Testis (tissue), 3 donors: Measurements from ENCODE around the gene SLC16A1. TPM values are rescaled to one million over a fixed set of nuclear protein-coding genes. Genes with fewer than 3 reads are reported as not detected.

ENCODE experiments used
- DNase-seq: peaks from one replicate; pipeline ENCODE4 v3.0.0-alpha.2; 2019
- H3K27ac ChIP-seq, 2 donors: fragments of 200-600 bp; sonication (generic); one replicate each; pipeline ENCODE4 v1.5.1; 2019
- H3K27me3 ChIP-seq: fragments of 200-600 bp; sonication (generic); one replicate; pipeline ENCODE4 v1.5.1; 2019
- H3K36me3 ChIP-seq: fragments of 200-600 bp; sonication (generic); one replicate; pipeline ENCODE4 v1.5.1; 2017; ENCODE audit warnings: low read depth; ENCODE audit errors: missing control alignments
- H3K4me1 ChIP-seq: fragments of 200-600 bp; sonication (generic); one replicate; pipeline ENCODE4 v1.5.1; 2019
- H3K4me3 ChIP-seq, 2 donors: fragments of 200-600 bp; sonication (generic); one replicate each; pipeline ENCODE4 v1.5.1; 2017 to 2019
- H3K9me3 ChIP-seq: fragments of 200-600 bp; sonication (generic); one replicate; pipeline ENCODE4 v1.5.1; 2017
- POLR2A ChIP-seq: fragments of 450-650 bp; IDR thresholded peaks from one replicate; pipeline ENCODE4 v1.6.1; 2017; ENCODE audit warnings: antibody characterized with exemption, mild to moderate bottlenecking, moderate library complexity
- WGBS, 2 donors: methylation state at CpG; one replicate each; pipeline ENCODE4 v1.1.5; 2018; 5-methylcytosine and 5-hydroxymethylcytosine counted together
- intact Hi-C: fragments of 100-400 bp; cut with DNase I; formaldehyde crosslinking; loops from one replicate; pipeline ENCODE4 v1.15.1; 2023; ENCODE audit warnings: low total_unique reads
- polyA plus RNA-seq: library from polyadenylated mRNA; stranded (reverse); fragments of 350-450 nt; fragmentation: Illumina TruSeq; extraction: RNeasy Lipid Tissue Mini Kit (QIAGEN cat#74804); gene quantifications from one replicate; pipeline ENCODE4 v1.2.3, GENCODE V29; 2014; ENCODE audit warnings: low read depth, low replicate concordance; ENCODE audit not compliant: insufficient read depth
- total RNA-seq, 2 donors: library from RNA; depleted of rRNA; stranded (reverse); fragments of >200 nt; gene quantifications; one replicate each; pipeline ENCODE4 v1.2.3, GENCODE V29; 2016
- TF ChIP-seq, protein P1 (sequence below), 3 experiments: fragments of 450-650 bp in 2 of 3; fragments of 200-600 bp in 1 of 3; sonication (generic) in 1 of 3; IDR thresholded peaks; one replicate each; pipeline ENCODE4 v1.5.1; 2016 to 2019; ENCODE audit warnings: antibody characterized with exemption in 3 of 3, mild to moderate bottlenecking in 2 of 3, moderate library complexity in 1 of 3

SLC16A1 gene
- total and polyA plus RNA-seq, 3 donors from 2014 or later = 70.3 to 130 (median 102) TPM

DNA sequence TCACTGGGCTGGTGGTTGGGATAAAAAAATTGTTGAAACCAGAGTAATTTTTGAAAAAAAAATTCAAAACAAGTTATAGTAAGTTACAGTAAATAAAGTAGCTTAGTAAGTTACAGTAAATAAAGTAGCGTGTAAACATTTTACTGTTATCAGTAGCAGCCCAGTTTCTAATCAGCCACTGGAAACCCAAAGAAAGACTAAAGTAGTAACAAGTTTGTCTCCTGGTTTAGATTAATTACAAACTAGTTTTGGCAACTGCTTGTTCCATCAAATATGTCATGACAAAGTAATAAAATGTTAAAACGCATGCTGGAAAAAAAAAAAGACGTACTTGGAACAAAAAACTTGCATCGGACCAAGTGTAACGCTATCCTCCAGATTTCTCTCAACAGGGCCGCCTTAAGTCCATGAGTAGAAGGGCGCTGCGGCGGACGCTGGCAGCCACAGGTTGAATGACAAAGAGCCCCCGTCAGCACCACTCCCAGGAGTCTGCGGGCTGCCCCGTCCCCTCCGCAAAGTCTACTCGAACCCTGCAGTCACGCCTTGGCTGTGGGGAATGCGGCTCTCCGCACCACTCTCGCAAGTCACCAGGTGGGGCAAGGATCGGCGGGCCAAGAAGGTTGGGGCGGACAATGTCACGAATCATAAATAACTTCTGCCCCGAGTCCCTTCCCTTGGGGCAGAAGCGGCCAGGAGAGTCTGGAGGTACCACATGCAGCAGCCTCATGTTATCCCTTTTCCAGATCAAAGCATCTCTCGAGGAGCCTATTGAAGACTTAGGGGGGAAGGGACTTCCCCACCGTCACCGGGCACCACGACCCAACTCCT lies 837 bp downstream of the SLC16A1 start:
- Histone ChIP-seq H3K4me3 (peak overlapping the region; percentile 84 to 99), H3K36me3 (no peaks in the 10 kb centered on the region), H3K27ac (peak overlapping the region; percentile 75 to 93), H3K27me3 (no peaks in the 10 kb centered on the region), H3K4me1 (peaks cover 23% of the 10 kb centered on the region), H3K9me3 (no peaks in the 10 kb centered on the region)
- TF ChIP-seq POLR2A = no peak
- TF ChIP-seq, protein P1, sequence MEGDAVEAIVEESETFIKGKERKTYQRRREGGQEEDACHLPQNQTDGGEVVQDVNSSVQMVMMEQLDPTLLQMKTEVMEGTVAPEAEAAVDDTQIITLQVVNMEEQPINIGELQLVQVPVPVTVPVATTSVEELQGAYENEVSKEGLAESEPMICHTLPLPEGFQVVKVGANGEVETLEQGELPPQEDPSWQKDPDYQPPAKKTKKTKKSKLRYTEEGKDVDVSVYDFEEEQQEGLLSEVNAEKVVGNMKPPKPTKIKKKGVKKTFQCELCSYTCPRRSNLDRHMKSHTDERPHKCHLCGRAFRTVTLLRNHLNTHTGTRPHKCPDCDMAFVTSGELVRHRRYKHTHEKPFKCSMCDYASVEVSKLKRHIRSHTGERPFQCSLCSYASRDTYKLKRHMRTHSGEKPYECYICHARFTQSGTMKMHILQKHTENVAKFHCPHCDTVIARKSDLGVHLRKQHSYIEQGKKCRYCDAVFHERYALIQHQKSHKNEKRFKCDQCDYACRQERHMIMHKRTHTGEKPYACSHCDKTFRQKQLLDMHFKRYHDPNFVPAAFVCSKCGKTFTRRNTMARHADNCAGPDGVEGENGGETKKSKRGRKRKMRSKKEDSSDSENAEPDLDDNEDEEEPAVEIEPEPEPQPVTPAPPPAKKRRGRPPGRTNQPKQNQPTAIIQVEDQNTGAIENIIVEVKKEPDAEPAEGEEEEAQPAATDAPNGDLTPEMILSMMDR (IDR thresholded peaks at IDR 0.05) = no peak
- peak; percentile 78 for DNase-seq
- WGBS, 2 donors = 2 to 5% methylated on average over 24 to 29 of the region's 29 CpGs
- intact Hi-C loops = no loop called here

DNA sequence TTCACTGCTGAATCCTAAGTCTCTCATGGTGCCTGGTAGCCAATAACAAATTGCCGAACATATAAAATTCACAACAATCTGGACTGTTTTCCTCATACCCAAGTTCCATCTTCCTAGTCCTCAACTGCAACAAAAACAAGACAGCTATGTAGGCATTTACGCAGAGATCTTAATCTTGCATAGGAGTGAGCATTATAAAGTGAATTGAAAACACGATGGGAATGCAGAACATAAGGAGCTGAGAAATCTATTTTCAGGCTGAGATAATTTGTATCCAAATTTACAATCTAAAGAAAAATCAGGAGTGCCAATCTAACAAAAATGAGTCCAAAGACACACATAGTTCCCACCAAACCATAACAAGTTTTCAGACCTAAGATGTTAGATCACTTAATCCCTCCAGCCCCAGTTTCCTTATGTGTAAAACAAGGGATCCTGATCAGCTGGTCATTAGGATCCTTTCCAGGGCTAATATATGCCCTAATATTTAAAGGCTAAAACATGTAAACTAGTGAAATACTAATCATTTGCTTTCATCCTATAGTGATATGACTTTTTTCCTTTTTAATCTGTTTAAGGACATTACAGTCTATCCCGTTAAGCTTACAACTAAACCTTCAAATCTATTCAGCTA lies 1.9 kb downstream of the SLC16A1 start:
- intact Hi-C loops = no loop called here
- Histone ChIP-seq H3K27me3 (no peaks in the 10 kb centered on the region), H3K4me1 (peaks cover 23% of the 10 kb centered on the region), H3K4me3 (no peak overlapping the region), H3K27ac (no peak overlapping the region), H3K36me3 (no peaks in the 10 kb centered on the region), H3K9me3 (no peaks in the 10 kb centered on the region)
- TF ChIP-seq, protein P1 (IDR thresholded peaks at IDR 0.05) = no peak
- no peak for TF ChIP-seq POLR2A
- 59 to 61% methylated on average over 4 of the region's 4 CpGs for WGBS, 2 donors
- no peak for DNase-seq

DNA sequence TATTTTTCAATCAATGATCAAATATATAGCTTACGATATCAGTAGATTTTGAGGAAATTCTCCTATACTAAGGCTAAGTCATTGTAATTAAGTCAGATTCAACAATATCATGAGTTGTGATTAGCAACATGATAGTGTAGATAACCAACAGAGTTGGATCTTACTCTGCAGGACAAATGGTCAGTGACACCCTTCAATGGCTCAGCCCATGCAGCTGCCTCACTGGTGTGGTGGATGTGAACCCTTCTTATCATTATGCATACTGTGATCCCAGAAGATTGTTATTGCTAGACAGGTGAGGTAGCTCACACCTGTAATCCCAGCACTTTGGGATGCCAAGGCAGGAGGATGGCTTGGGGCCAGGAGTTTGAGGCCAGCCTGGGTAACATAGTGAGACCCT lies 5.6 kb downstream of the SLC16A1 start:
- no peaks in the 10 kb centered on the region for H3K36me3 ChIP-seq
- WGBS, 2 donors = 97 to 100% methylated on average over 1 of the region's 1 CpG
- H3K4me1 ChIP-seq = peaks cover 8% of the 10 kb centered on the region
- H3K27ac ChIP-seq = no peak overlapping the region
- intact Hi-C loops = no loop called here
- no peak for TF ChIP-seq POLR2A
- TF ChIP-seq, protein P1 (IDR thresholded peaks at IDR 0.05) = no peak
- no peaks in the 10 kb centered on the region for H3K9me3 ChIP-seq
- H3K27me3 ChIP-seq = no peaks in the 10 kb centered on the region
- H3K4me3 ChIP-seq = no peak overlapping the region
- no peak for DNase-seq

DNA sequence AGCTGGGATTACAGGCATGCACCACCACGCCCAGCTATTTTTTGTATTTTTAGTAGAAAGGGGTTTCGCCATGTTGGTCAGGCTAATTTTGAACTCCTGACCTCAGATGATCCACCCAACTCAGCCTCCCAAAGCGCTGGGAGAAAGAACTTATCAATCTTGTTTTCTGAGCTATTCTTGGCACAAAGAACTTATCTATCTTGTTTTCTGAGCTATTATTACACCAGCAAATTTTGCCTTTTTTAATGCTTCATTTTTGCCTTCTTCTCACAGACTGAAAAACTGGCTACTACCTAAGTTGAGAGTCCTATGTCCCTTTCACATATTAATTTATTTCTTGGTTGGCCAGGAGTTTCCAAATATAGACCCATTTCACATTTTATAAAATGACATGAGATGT lies 9.3 kb downstream of the SLC16A1 start:
- no peaks in the 10 kb centered on the region for H3K9me3 ChIP-seq
- no peak overlapping the region for H3K4me3 ChIP-seq
- no peaks in the 10 kb centered on the region for H3K36me3 ChIP-seq
- DNase-seq = no peak
- TF ChIP-seq, protein P1 (IDR thresholded peaks at IDR 0.05) = no peak
- TF ChIP-seq POLR2A = no peak
- 75 to 90% methylated on average over 3 of the region's 3 CpGs for WGBS, 2 donors
- H3K4me1 ChIP-seq = no peaks in the 10 kb centered on the region
- H3K27me3 ChIP-seq = no peaks in the 10 kb centered on the region
- H3K27ac ChIP-seq = no peak overlapping the region
- intact Hi-C loops = no loop called here
